ENCODE measurements around the gene PRSS8. TPM values are rescaled to one million over a fixed set of nuclear protein-coding genes. Genes with fewer than 3 reads are reported as not detected.
"Not testable (repeated sequence)": the region's sequence is repeated elsewhere in the genome, so short reads cannot be mapped to it uniquely, and the experiment has no call there.

The PRSS8 gene
- total RNA-seq, 4 donors from 2014 or later, result 0.20 TPM; not detected in 3

- no peak for DNase-seq (ENCODE audit: low spot score in 2 of 2)
- WGBS, 2 donors, result 89 to 94% methylated on average over 28 of the region's 28 CpGs
- Histone ChIP-seq H3K9me3 (no peaks in the 10 kb centered on the region), H3K4me3 (no peak overlapping the region), H3K27ac (peak overlapping the region in 1 of 4 donors; percentile 96), H3K36me3 (peaks cover 0 to 26% (median 0%) of the 10 kb centered on the region in 3 donors), H3K27me3 (no peaks in the 10 kb centered on the region), H3K4me1 (peaks cover 0 to 30% (median 15%) of the 10 kb centered on the region in 4 donors)
- no peak for TF ChIP-seq POLR2A (IDR thresholded peaks at IDR 0.05)
- TF ChIP-seq CTCF (IDR thresholded peaks at IDR 0.05), result no peak
- no peak for TF ChIP-seq EP300 (IDR thresholded peaks at IDR 0.05)
These were observed 28.7 kb downstream of the PRSS8 start for GRCh38 chr16:31106509-31107464.

GRCh38 chr16:31105677-31106213 lies 29.8 kb downstream of the PRSS8 start:
- Histone ChIP-seq H3K36me3 (peaks cover 0 to 15% (median 0%) of the 10 kb centered on the region in 3 donors), H3K4me3 (peak overlapping the region in 2 of 4 donors; percentile 25 to 30), H3K27me3 (no peaks in the 10 kb centered on the region), H3K4me1 (peaks cover 0 to 30% (median 15%) of the 10 kb centered on the region in 4 donors), H3K9me3 (no peaks in the 10 kb centered on the region), H3K27ac (peak overlapping the region; percentile 15 to 77 (median 42))
- DNase-seq (ENCODE audit: low spot score in 2 of 2), result peak; percentile 80 to 90
- WGBS, 2 donors, result 6 to 12% methylated on average over 33 of the region's 33 CpGs
- TF ChIP-seq POLR2A (IDR thresholded peaks at IDR 0.05) (no peak), CTCF (IDR thresholded peaks at IDR 0.05) (peak; percentile 84 to 92 (median 89)), EP300 (IDR thresholded peaks at IDR 0.05) (peak in 1 of 2 donors; percentile 59)

GRCh38 chr16:31100876-31101641 lies 34.5 kb downstream of the PRSS8 start:
- not testable (repeated sequence) for H3K27ac ChIP-seq; H3K9me3 ChIP-seq; H3K27me3 ChIP-seq; H3K4me1 ChIP-seq; H3K4me3 ChIP-seq; DNase-seq (ENCODE audit: low spot score in 2 of 2); H3K36me3 ChIP-seq
- WGBS, 2 donors, result 67 to 74% methylated on average over 13 of the region's 13 CpGs

- no peaks in the 10 kb centered on the region for H3K27me3 ChIP-seq
- H3K9me3 ChIP-seq, result peaks cover 0 to 8% (median 0%) of the 10 kb centered on the region in 4 donors
- no peak overlapping the region for H3K4me3 ChIP-seq
- H3K4me1 ChIP-seq, result peaks cover 0 to 9% (median 0%) of the 10 kb centered on the region in 4 donors
- DNase-seq (ENCODE audit: low spot score in 2 of 2), result no peak
- no peaks in the 10 kb centered on the region for H3K36me3 ChIP-seq
- TF ChIP-seq EP300 (IDR thresholded peaks at IDR 0.05) (no peak), POLR2A (IDR thresholded peaks at IDR 0.05) (no peak), CTCF (IDR thresholded peaks at IDR 0.05) (no peak)
- 44 to 67% methylated on average over 4 of the region's 4 CpGs for WGBS, 2 donors
- H3K27ac ChIP-seq, result no peak overlapping the region
These were observed 35.5 kb downstream of the PRSS8 start for GRCh38 chr16:31099860-31100638.
